Fibroblast of peridontal ligament (primary cell): ENCODE measurements around the gene UBC.

Experiments used
- DNase-seq: peaks from one replicate; pipeline ENCODE4 v3.0.0-alpha.2; 2010; ENCODE audit errors: extremely low read depth

Gene UBC

DNA sequence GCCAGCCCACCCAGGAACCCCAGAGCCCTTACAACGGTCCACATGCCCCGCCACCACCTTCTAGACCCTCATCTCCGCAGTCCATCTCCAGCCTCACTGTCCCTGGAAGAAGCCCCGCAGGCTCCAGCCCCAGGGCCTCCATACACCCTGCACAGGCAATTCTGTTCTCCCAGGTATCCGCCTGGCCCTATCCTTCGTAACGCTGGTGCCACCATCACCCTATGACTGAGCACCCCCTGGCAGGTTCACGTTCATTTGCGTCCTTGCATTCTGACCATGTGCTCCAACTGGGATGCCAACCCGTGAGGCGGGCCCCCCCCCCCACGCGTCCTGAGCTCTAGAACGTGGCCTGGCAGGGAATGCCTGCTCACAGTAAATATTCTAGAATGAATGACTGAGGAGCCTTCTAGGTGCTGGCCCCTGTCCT, 50.1 kb downstream of the UBC start:
- DNase-seq: no peak

DNA sequence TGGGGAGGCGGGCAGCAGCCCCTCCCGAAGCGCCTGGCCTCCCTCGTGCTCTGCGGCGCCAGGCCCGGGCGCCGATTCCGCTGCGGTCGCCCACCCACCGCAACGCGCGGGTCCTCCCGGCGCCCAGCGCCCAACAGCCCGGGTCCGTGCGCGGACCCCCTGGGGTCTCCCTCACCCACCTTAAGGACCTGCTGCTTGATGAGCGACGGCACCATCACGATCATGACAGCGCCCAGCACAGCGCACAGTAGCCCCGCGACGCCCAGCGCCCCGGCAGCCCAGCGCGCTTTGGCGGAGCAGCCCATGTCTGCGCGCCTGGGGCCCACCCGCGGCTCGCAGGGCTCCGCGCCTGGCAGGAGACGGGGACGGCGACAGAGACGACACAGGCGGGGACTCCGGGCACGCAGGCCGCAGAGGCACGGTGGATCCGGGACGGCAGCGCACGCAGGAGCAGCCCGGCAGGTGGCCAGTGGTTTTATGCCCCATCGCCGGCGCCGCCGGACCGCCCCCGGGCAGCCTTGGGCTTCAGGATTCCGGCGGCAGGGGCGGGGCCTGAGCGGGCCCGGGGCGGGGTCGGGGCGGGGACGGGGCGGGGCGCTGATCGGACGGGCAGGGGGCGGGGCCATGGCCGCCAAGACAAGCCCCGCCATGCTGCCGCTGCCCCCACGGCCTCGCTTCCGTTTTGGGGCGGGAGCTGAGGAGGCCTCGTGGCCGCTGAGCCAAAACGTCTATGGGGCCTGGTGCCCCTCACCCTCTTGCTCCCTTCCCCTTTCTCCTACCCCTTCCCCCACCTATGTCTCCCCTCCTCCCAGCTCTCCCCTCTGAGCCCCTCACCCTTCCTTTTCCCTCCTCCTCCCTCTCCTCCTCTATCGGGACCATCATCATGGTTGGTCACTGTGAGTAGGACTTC, 50.8 kb downstream of the UBC start, which contains the start of gene SCARB1:
SCARB1 (minus strand) TSS at position 449 of the 910 bp plus-strand sequence; CDS start at position 305, 144 bp downstream.
- DNase-seq: peak; percentile 59

DNA sequence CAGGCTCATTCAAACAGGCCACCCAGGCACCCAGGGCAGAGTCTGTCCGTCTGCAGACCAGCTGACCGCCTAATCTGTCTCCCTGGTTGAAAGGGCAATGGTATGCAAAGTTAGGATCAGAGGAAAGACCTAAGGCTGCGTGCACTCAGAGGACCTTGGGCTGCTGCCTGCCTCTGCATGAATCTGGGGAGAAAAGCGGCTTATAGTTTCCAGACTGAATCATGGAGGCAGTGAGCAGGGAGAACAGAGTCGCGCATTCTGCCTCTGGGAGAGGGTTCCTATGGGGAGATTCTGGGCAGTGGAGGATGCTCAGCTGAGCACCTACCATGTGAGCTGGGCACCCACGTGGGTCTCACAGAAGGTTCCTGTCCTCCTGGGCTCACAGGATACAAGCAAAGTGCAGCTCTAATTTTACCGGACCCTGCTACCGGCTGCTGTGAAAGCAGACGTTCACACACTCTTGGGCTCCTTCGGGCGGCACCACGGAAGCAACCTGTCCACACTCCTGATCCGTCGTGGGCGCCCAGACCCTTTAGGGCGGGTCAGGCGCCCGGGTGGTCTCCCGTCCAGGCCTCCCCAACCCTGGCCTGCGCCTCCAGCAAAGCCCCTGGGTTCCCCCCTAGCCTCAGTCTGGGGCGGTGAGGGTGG, 51.6 kb downstream of the UBC start:
- DNase-seq: no peak

DNA sequence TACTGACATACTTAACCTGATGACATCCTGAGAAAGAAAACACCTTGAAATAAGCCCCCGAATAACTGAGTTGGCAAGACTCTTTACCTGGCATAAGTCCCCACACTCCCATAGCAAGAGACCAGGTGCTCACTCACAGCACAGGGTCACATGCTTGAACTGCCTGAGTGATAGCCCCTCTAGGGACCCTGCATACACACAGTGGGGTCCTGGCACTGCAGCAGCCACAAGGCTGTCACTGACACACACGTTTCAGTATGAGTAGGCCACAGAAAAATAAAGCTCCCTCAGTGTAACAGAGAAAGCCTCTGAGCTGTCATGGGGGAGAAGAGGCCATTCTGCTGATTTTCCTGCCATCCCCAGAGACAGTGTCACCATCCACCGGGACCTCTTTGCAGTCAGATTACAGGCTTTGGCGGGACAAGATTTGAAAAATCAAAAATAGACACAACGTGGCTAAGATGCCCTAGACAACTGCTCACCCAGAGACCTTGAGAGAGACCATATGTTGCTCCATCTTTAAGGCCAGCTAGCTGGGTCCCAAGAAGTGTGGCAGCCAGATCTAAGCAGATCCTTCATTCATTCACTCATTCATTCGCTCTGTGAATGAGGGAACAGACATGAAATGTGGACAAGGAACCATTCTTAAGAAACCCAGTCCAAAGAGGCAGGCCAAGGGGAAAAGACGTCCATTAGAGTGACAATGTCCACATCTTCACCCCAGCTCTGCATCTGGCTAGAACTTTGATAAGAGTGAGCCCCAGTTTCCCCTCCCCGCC, 52.4 kb downstream of the UBC start:
- no peak for DNase-seq
